HK-2 (cell line): Measurements from ENCODE around the gene PTPRCAP.
"Not testable (repeated sequence)": the region's sequence is repeated elsewhere in the genome, so short reads cannot be mapped to it uniquely, and the experiment has no call there.

ENCODE experiments used
- DNase-seq: peaks from one replicate; pipeline ENCODE4 v3.0.0-alpha.2; 2018; ENCODE audit not compliant: unreplicated experiment

The PTPRCAP gene

GRCh38 chr11:67409261-67409666 is 28.2 kb downstream of the PTPRCAP start:
- no peak for DNase-seq

DNA sequence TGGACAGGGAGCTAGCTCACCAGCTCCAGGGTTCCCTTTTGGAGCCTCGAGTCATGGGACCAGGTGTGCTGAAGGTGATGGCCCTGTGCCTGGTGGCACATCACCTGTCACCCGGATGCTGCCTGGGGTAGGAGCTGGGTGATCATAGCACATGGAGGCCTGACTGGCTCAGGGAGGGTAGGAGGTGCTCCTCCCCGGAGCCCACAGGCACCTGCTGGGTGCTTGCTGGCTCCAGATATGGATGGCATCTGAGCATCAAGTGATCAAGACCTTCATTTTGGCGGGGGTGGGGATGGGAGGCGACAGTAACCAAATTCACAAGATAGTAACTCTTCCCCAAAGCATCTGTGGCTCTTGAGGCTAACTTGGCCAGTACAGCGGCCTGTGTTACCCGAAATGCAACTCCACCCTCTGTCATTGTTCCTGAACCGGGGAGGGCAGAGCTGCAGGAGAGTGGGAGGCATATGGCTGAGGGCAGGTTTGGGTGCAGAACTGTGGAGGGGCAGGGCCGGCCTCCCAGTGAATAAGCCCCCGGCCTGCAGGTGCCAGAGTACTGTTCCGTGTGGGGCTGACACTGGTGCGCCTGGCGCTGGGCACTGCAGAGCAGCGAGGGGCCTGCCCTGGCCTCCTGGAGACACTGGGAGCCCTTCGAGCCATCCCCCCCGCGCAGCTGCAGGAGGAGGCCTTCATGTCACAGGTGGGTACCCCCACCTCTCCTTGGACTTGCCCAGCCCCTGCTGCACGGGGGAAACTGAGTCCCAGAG is 28.9 kb downstream of the PTPRCAP start:
- DNase-seq: no peak

DNA sequence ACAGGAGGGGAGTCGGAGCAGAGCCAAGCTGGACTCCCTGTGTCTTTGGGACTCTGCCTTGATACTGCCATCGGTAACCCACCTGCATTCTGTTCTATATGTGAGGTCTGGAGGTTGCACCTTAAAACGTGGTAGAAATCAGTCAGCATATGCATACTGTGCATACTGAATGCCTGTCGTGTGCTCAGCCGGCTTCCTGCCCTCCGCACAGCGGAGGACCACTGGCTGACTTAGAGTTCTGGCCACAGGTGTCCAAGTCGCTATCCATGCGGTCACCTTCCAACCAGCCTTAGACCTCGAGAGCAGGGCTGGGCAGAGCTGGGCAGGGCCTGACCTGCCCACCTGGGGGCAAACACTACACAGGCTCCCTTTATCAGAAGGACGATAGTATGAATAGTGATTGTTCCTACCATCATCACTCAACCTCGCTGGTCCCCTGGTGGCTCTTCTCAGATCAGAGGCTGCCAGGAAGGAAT is 29.8 kb downstream of the PTPRCAP start:
- DNase-seq: no peak

- no peak for DNase-seq
Measured at GRCh38 chr11:67406969-67407687, 30.4 kb downstream of the PTPRCAP start.

DNA sequence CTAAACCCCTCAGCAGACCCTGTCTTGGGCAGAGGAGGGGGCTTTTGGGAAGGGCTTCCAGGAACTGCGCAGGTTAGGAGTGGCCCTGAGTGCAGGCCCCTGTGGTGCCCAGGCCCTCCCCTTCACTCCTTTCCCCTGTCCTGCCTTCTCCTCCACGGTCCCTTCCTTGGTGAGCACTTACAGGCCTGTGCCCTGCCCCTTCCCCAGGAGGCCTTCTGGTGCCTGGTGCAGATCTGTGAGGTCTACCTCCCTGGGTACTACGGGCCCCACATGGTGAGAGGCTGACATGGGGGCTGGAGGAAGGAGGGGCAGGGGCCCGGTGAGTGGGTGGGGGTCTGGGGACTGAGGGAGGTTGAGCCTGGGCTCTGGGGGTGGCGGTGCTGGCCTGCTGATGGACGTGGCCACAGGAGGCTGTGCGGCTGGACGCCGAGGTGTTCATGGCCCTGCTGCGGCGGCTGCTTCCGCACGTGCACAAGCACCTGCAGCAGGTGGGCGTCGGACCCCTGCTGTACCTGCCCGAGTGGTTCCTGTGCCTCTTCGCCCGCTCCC is 31.0 kb downstream of the PTPRCAP start:
- DNase-seq: no peak

DNA sequence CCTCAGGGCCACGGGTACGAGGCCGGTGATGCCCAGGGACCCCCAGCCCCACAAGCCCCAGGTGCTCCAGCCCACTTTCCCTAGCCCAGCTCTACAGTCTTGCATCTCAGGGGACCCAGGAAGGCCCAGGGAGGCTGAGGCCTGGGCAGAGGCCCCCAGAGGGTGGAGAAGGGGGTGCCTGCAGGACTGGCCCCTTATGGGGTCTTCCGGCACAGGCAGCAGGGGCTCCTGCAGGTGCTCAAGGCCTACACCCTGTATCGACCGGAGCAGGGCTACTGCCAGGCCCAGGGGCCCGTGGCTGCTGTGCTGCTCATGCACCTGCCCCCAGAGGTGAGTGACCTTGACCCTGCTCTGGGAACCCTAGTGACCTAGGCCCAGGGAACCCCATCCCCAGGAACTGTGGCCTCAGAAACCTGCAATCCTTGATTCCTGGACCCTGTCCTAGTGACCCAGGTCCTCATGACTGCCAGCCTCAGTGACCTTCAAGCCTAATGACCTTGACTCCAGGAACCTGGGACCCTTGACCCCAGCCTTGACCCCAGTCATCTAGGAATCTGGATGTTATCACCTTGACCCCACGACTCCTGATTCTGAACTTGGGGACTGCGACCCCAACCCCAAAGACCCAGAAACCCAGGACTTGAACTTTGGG is 31.7 kb downstream of the PTPRCAP start:
- DNase-seq: no peak

DNA sequence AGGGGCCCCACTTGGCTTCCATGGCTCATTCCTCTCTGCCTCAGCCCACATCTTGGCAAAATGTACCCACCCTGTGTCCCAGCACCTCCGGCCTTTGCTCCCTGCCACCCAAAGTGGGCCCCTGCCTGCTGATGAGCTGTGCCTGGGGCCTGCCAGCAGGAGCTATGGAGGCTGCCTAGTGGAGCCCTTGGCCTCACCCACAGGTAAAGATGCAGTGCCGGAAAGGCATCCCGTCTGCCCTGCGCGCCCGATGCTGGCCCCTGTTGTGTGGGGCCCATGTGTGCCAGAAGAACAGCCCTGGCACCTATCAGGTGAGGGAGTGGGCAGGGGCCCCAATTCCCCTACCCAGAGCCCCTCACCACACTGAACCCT is 32.3 kb downstream of the PTPRCAP start:
- DNase-seq: no peak

DNA sequence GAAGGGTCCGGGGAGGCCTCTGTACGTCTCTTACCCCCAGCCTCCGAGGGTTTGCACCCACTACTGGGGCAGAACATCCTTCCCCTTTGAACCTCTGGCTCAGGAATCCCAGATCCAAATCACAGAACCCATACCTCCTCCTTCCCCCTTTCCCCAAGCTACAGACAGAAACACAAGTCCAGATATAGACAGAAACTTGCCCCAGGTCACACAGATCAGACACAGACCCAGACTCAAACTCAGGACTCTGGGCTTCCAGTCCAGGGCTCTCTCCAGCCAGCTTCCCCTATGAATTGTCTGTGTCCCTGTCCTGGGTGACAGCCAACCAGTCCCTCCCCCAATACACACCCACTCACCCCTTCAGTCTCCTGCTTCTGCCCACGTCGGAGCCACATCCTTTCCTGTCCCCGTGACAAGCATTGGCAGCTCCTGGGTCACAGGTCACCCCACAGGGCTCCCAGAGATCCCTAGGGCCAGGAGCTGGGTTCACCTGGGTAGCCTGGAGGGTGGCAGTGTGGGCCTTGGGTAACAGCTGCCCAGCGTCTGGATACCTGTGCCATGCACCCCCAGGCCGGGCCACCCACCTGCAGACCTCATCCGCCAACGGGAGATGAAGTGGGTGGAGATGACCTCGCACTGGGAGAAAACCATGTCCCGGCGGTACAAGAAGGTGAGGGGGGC is 32.8 kb downstream of the PTPRCAP start:
- DNase-seq: no peak

GRCh38 chr11:67403085-67403484 is 34.4 kb downstream of the PTPRCAP start:
- DNase-seq: not testable (repeated sequence)

- not testable (repeated sequence) for DNase-seq
Measured at GRCh38 chr11:67402192-67402839, 35.2 kb downstream of the PTPRCAP start.

GRCh38 chr11:67401495-67402191 is 35.8 kb downstream of the PTPRCAP start, which contains the start of gene PPP1CA:
Gene PPP1CA (minus strand): TSS chr11:67401858. CDS start chr11:67401782, 76 bp downstream.
- DNase-seq: peak; percentile 87

DNA sequence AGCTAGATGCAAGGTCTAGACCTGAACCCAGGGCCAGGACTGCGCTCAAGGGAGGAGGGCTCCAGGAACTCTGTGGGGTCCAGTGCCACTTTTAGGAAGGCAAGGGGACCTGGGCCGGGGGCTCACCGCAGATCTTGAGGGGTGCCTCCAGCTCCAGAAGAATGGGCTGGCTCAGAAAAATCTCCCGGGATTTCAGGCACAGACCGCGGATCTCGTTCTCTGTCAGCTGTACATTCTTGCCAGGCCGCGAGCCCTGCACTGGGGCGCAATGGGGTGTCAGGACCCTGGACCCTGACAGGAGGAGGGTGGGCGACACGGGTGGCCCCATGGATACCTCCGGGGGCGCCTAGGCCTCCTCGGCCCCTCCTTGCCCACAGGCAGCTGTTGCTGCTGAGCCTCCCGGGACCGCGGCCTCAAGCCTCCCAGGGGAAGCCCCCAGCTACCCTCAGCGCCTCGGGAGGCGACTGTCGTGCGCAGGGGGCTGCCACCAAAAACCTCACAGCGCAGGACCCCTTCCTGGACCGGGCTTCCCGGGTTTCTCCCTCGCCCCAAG is 36.5 kb downstream of the PTPRCAP start:
- no peak for DNase-seq

DNA sequence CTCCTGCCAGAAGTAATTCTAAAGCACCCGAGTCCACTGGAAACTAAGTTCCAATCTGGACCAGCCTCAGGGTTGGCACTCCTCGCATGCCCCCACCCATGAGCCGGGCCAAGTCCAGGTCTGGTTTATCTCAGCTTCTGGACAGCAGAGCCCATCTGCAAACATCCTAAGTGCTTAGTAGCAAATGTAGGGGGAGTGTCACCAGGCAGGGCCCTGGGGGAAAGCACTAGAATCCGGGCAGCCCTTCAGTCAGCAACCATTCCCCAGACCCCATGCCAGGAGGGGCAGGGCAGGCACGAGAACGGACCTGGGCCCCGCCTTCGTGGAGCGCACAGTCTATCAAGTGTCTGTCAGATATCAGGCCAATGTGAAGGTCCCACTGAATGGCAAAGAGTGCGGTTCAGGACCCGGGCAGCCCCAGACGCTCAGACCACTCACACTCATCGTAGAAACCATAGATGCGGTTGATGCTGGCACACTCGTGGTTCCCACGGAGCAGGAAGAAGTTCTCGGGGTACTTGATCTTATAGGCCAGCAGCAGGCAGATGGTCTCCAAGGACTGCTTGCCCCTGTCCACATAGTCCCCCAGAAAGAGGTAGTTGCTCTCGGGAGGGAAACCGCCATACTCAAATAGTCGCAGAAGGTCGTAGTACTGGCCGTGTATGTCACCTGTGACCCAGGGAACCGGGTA is 37.1 kb downstream of the PTPRCAP start:
- DNase-seq: no peak

- DNase-seq: no peak
Measured at GRCh38 chr11:67398661-67399563, 38.6 kb downstream of the PTPRCAP start.

DNA sequence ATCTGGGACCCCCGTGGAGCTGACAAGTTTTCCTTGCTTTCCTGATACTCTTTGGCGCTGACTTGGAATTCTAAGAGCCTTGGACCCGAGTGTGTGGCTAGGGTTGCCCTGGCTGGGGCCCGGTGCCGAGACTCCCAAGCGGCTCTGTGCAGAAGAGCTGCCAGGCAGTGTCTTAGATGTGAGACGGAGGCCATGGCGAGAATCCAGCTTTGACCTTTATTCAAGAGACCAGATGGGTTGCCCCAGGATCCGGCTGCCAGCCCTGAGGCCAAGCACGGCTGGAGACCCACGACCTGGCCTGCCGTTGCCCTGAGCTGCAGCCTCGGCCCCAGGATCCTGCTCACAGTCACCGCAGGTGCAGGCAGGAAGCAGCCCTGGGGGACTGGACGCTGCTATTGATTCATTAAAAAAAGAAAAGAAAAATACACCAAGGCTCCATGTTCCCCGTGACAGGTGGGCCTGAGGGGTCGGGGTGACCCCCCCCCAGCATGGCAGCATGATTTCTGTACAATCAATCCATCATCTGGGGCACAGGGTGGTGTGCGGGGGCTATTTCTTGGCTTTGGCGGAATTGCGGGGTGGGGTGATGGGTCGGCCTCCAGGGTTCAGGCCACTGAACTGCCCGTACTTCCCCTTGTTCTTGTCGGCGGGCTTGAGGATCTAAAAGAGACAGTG is 39.4 kb downstream of the PTPRCAP start:
- no peak for DNase-seq

DNA sequence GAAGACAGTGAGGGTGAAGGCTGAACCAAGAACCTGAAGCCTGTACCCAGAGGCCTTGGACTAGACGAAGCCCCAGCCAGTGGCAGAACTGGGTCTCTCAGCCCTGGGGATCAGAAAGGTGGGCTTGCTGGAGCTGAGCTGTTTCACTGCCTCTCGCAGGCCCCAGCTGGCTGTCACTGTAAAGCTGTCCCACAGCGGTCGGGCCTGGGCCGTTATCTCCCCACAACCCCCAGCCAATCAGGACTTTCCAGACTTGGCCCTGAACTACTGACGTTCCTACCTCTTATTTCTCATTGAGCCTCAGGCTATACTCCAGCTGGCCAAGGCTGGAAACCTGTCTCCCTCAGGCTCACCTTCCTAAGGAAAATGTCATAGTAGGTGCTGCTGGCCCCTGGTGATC is 39.9 kb downstream of the PTPRCAP start:
- no peak for DNase-seq

- no peak for DNase-seq
Measured at GRCh38 chr11:67396587-67397389, 40.7 kb downstream of the PTPRCAP start.
